NAMALWA (cell line): ENCODE results near the gene SERPINB4.
"Not testable (repeated sequence)": the region's sequence is repeated elsewhere in the genome, so short reads cannot be mapped to it uniquely, and the experiment has no call there.

Experiments
- DNase-seq: peaks from one replicate; pipeline ENCODE4 v3.0.0-alpha.2; 2015; ENCODE audit warnings: low spot score

Gene SERPINB4

GRCh38 chr18:63644142-63644541 is at the start of gene SERPINB4:
Gene SERPINB4 (minus strand): TSS chr18:63644256. CDS start chr18:63643577, 679 bp downstream.
- not testable (repeated sequence) for DNase-seq

DNA sequence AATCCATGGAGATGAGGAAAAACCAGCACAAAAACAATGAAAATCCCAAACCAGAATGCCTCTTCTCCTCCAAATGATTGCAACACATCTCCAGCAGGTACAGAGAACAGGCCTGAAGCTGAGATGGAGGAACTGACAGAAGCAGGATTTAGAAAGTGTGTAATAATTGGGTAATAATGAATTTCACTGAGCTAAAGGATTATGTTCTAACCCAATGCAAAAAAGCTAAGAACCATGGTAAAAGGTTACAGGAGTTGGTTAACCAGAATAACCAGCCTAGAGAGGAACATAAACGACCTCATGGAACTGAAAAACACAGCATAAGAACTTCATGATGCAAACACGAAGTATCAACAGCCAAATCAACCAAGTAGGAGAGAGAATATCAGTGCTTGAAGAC is 45.0 kb upstream of the SERPINB4 start:
- DNase-seq, result no peak

- DNase-seq, result no peak
Measured at GRCh38 chr18:63686871-63687270, 42.8 kb upstream of the SERPINB4 start.

GRCh38 chr18:63684718-63685117 is 40.7 kb upstream of the SERPINB4 start:
- DNase-seq, result no peak

- DNase-seq, result no peak
Measured at GRCh38 chr18:63683890-63684289, 39.8 kb upstream of the SERPINB4 start.

- DNase-seq, result no peak
Measured at GRCh38 chr18:63683152-63683551, 39.1 kb upstream of the SERPINB4 start.

DNA sequence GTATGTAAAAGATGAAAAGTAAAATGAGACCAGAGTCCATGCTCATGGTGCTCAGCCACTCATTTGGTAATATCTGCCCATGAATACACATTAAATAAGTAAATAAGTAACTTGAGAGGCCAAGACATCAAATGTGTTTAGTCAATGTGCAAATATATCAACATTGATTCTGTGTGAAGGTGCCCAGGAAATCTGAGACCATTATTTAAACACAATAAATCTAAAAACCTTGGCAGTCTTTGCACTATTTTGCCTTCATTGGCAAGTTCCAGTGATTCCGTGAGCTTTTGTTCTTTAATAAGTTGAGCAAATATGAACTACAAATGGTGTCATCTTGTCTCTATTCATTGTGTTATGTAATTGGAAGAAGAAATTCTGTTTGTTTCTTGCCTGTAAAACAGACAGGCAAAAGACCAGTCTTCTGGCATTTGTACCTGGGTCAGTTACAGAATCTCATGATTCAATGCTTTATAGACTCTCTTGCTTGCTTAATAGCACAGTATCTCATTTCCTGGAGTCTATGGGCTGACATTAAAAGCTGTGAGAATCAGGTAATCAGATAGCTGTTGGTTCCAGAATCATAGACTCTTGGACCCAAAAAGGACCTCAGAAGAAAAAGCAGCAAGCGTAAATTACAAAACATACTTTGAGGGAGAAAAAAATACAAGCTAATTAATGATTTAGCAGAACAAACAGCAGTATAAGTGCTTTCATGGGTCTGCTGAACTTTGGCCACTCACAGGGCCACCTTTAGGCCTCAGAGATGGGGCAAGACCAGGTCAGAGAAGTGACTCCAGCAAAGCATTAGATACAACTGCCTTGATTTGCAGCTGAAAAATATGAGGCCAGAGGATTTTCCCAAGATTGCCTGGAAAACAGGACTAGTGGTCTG is 37.6 kb upstream of the SERPINB4 start:
- DNase-seq, result no peak

DNA sequence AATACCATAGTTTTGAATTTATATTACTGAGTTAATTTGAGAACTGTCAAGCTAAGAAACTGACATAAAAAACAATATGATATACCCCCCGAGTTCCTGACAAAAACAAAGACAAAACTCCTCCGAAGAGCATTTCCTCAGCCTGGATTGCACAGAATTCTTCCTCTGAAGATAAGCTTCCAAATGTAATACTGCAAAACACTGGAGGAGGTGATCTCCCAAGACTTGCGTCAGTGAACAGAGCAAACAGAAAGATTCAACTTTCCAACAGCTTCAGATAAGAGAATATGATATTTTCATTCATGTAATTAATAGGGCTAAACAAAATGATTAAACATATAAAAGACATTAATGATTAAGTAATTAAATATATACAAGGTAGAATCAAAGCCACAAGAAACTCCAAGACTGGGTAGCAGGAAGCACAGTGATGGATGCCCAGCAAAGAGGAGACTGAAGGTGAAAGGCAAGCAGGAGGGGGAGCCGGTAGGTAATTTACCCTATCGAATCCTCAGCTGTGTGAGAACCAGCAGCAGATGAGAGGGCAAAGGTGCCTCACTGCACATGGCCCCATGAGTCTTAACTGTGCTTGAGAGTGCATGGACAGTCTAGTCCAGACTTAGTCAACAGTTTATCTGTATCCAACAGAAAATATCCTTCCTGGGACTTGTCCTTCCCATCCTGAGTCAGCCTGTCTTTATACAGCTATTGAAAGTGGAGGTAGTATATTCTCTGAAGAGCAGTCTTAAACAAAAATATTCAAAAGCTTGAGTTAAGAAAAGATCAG is 36.0 kb upstream of the SERPINB4 start:
- DNase-seq, result no peak

DNA sequence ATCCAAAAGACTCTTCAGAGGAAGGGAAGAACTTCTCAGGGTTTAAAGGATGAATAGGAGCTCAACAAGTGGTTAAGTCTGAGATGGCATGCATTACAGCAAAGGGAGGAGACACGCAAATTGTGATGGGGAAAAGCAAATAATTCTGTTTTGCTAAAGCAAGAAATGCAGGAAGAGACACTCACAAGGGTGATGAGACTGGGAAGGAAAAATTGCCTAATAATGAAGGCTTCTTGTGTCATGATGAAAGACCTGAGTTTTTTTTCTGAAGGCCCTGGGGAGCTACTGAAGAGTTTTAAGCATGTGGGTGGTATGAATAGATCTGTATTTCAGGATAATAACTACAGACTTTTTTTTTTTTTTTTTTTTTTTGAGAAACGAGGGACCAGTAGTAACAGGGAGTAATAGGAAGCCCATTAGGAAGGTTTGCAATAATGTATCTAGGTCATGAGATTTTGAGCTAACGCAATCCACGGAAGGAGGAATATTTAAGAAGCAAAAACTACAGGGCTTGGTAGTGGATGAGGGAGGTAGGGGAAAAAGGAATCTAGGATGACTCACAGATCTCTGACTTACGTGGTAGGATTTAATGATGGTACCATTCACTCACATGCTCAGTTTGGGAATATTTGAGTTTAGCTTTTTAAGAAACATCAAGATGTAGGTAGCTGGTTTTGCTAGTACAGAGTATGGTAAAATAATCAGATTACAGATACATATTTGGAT is 33.6 kb upstream of the SERPINB4 start:
- no peak for DNase-seq

DNA sequence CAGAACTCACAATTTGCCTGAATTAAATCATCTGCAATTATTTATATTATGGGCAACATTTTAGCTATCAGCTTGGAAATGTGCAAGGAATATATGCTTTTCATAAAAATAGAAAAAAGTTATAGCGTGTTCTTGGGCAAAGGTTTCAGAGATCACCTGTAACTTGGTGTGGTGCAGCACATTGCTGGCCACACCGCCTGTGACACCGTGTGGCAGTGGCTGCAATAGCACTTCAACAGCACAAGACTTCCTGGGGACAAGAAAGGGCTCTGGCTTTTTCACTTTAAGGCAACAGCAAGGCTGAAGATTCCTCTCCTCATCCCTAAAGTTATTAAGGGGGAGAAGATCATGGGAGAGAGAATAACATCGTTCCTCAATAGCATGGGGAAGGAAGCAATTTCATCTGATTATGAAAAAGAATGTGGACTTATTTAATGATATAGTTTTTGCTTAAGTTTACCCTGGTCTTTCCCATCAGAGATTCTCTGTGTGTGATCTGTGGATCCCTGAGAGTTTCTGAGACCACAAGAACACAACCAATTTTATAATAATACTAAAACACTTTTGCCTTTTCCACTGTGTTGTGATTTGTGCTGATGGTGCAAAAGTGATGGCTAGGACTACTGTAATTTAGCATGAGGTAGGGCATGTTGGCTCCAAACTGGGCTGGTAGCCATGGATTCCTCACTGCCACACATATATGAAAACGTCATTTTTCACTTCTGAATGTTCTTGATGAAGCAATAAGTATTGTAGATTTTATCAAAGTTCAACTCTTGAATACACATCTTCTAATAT is 32.7 kb upstream of the SERPINB4 start:
- peak; percentile 42 for DNase-seq

- no peak for DNase-seq
Measured at GRCh38 chr18:63664571-63664970, 20.5 kb upstream of the SERPINB4 start.

DNA sequence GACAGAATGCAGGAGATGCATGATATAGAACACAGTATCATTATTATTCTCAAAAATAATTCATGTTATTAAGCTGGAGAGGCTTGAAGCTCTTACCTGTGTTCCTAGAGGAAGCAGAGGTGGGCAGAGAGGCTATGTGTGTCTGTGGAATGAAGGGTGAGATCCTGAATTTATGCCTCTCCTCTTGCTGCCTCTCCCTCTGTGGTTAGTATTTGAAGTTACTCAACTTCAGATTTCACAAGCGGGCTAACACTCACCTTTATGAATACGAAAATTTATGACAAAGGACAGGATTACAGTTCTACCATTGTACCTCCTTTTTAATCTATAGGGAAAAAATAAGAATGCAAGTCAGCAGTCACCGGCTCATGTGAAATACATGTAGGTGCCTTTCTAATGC is 17.7 kb upstream of the SERPINB4 start, which contains the start of gene SERPINB3:
TSS of gene SERPINB3 (minus strand) at position 144 of the 400 bp plus-strand sequence. CDS start 677 bp downstream, outside the sequence.
- not testable (repeated sequence) for DNase-seq

GRCh38 chr18:63658920-63659319 is 14.9 kb upstream of the SERPINB4 start:
- DNase-seq, result not testable (repeated sequence)

DNA sequence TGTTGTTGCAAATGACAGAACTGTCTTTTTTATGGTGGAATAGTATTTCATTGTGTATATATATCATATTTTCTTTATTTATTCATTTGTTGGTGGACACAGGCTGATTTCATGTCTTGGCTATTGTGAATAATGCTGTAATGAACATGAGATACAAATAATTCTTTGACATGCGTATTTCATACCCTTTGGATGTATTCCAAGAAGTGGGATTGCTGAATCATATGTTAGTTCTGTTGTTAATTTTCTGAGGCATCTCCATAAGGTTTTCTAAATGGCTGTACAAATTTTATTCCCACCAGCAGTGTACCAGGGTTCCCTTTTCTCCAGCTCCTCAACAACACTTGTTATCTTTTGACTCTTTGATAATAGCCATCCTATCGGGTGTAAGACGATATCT is 6.2 kb upstream of the SERPINB4 start:
- DNase-seq, result not testable (repeated sequence)

DNA sequence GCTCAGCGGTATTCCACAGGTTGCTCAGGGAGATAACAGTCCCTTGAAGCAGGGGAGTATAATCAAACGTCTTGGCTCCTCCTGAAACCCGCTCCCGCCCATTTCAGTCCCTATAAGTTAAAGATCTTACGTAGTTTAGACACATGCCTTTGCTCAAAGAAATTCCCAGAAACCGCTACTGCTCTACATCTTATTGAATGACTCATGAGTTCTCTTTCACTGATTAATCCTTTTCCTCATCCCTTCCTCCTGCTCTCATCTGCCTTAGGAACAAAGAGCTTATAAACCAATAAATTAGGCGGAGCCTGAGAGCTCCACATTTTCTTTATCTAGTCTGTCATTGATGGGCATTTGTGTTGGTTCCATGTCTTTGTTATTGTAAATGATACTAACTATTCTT is 4.2 kb upstream of the SERPINB4 start:
- DNase-seq, result no peak

DNA sequence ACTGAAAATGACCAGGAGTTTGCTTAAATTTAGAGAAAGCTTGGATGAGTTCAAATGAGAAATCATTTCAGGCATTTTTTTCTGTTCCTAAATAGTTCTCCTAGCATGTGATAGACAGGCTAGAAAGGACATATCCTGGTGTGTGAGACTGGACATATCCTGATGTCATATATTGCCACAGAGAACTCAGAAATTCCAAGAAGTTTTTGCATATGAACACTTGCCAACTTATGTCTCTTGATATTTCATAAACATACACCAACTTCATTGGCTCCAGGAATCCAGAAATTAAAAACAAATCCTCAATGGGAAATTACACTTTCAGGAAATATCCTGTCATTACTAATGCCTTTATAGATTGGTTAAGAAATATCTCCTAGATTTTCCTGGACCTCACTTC is 2.9 kb upstream of the SERPINB4 start:
- no peak for DNase-seq

GRCh38 chr18:63644694-63645093 is 638 bp upstream of the SERPINB4 start:
- not testable (repeated sequence) for DNase-seq

- DNase-seq, result not testable (repeated sequence)
Measured at GRCh38 chr18:63642668-63643356, 1.2 kb downstream of the SERPINB4 start.

- DNase-seq, result not testable (repeated sequence)
Measured at GRCh38 chr18:63641157-63641680, 2.8 kb downstream of the SERPINB4 start.

DNA sequence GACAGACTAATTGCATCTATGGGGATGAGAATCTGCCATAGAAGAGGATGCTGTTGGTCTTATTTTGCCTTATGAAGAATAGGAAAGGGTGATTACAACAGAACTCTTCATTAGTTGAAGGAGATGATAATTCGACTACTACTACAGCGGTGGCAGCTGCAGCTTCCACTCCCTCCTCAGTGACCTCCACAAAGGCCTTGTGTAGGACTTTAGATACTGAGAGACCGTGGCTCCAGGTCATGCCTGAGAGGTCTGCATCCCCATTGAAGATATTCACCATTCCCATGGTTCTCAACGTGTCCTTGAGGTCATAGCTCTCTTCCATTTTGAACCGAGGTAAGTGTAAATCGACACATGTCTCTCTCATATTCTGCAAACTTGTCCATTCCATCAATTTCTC is 6.4 kb downstream of the SERPINB4 start:
- no peak for DNase-seq
